Panc1 (cell line): ENCODE data around the gene PEPD. TPM values are rescaled to one million over a fixed set of nuclear protein-coding genes. Genes with fewer than 3 reads are reported as not detected.

Experiments
- ATAC-seq: fragments of 200-7000 bp; cut with Tn5 transposase; 2 replicates; pipeline ENCODE4 v1.9.1; 2020; ENCODE audit warnings: mild to moderate bottlenecking, moderate library complexity
- BruUV-seq: library from RNA; stranded (reverse); fragments of 400-500 nt; replicated peaks from 2 replicates; lab custom pipeline; 2021; lab: Mats Ljungman, UMichigan
- CTCF ChIA-PET: fragments of 300-600 bp; sonication (Branson Sonifier 250); formaldehyde crosslinking; loops from one replicate; lab custom pipeline; 2022; ENCODE audit warnings: antibody characterized with exemption; lab: Charles Lee
- POLR2A ChIA-PET: fragments of 300-600 bp; sonication (Branson Sonifier 250); formaldehyde crosslinking; loops from one replicate; lab custom pipeline; 2022; ENCODE audit warnings: antibody characterized with exemption; lab: Charles Lee
- DNase-seq: peaks from one replicate; pipeline ENCODE4 v3.0.0-alpha.2; 2010; ENCODE audit warnings: low read depth, low spot score
- H3K27ac ChIP-seq: 2 replicates; pipeline ENCODE4 v1.5.1; 2011; ENCODE audit warnings: mild to moderate bottlenecking, low read length, inconsistent platforms
- H3K27me3 ChIP-seq: fragments of 200-500 bp; sonication (Bioruptor generic); 2 replicates; pipeline ENCODE4 v1.6.0; 2014; ENCODE audit warnings: low read length, inconsistent platforms; ENCODE audit not compliant: control insufficient read depth, insufficient read depth
- H3K36me3 ChIP-seq: fragments of 200-500 bp; sonication (Bioruptor generic); 2 replicates; pipeline ENCODE4 v1.5.1; 2014; ENCODE audit warnings: inconsistent platforms, mild to moderate bottlenecking, low read length, moderate library complexity; ENCODE audit not compliant: control insufficient read depth, insufficient read depth
- H3K4me1 ChIP-seq: 2 replicates; pipeline ENCODE4 v1.5.1; 2011; ENCODE audit warnings: inconsistent platforms, mild to moderate bottlenecking, low read length, moderate library complexity; ENCODE audit not compliant: control insufficient read depth, insufficient read depth
- H3K4me3 ChIP-seq, 2 experiments: 2 replicates each; pipeline ENCODE4 v1.5.1; 2011 to 2012; ENCODE audit warnings: low read depth in 2 of 2, low read length in 2 of 2, mild to moderate bottlenecking in 2 of 2, inconsistent platforms in 1 of 2, moderate library complexity in 1 of 2
- H3K9me3 ChIP-seq: fragments of 200-500 bp; sonication (Bioruptor generic); 2 replicates; pipeline ENCODE4 v1.5.1; 2014; ENCODE audit warnings: low read depth, mild to moderate bottlenecking, inconsistent platforms, low read length, moderate library complexity; ENCODE audit not compliant: control insufficient read depth, insufficient read depth
- CTCF ChIP-seq: fragments of 450-650 bp; IDR thresholded peaks from 2 replicates; pipeline ENCODE4 v1.5.1; 2017; ENCODE audit warnings: mild to moderate bottlenecking
- POLR2AphosphoS5 ChIP-seq: IDR thresholded peaks from 2 replicates; pipeline ENCODE4 v1.6.1; 2012; ENCODE audit warnings: mild to moderate bottlenecking, low read depth, low read length, moderate library complexity
- REST ChIP-seq, 2 experiments: IDR thresholded peaks; 2 replicates each; pipeline ENCODE4 v1.6.1; 2011 to 2012; ENCODE audit warnings: low read depth in 2 of 2, control low read depth in 1 of 2, low read length in 1 of 2, mild to moderate bottlenecking in 1 of 2, moderate library complexity in 1 of 2; ENCODE audit not compliant: insufficient read depth in 1 of 2
- SIN3A ChIP-seq: IDR thresholded peaks from 2 replicates; pipeline ENCODE4 v1.6.1; 2012; ENCODE audit warnings: low read depth, mild to moderate bottlenecking, low read length, moderate library complexity, borderline replicate concordance; ENCODE audit not compliant: insufficient read depth
- TCF7L2 ChIP-seq: IDR thresholded peaks from 2 replicates; pipeline ENCODE4 v1.6.1; 2011; ENCODE audit warnings: mild to moderate bottlenecking, low read depth, low read length, inconsistent platforms
- in situ Hi-C: cut with HindIII; loops from 2 replicates; pipeline ENCODE4 v1.10.0; 2016; ENCODE audit warnings: low sequenced_read_pairs, low pct_unique_long_range_greater_than_20kb
- intact Hi-C: fragments of 100-400 bp; cut with micrococcal nuclease; formaldehyde crosslinking; loops from one replicate; pipeline ENCODE4 v1.10.0; 2022; ENCODE audit not compliant: unreplicated experiment
- total RNA-seq: library from RNA; stranded (reverse); gene quantifications from one replicate; pipeline ENCODE4 v1.2.1, GENCODE V29; 2021; ENCODE audit not compliant: unreplicated experiment

PEPD gene
- total RNA-seq, 1 experiment from 2014 or later, result 102 TPM

- intact Hi-C loops, result no loop called here
- BruUV-seq, result no TSS peak
- ChIA-PET POLR2A (no interaction called here), CTCF (no interaction called here)
- Histone ChIP-seq H3K4me3 (no peak overlapping the region), H3K4me1 (no peaks in the 10 kb centered on the region; the same call in 1 of the 2 replicates), H3K9me3 (no peaks in the 10 kb centered on the region), H3K27me3 (peaks cover 26% of the 10 kb centered on the region; the same call in 1 of the 2 replicates), H3K36me3 (no peaks in the 10 kb centered on the region), H3K27ac (no peak overlapping the region)
- ATAC-seq (no peak), DNase-seq (no peak)
- in situ Hi-C loops, result loop anchor here (10.0 kb wide), 1 partner anchor 46 kb away; no protein-coding TSS in a partner anchor
- TF ChIP-seq REST (IDR thresholded peaks at IDR 0.05; ENCODE audit: insufficient read depth in 1 of 2, low read depth in 2 of 2, low read length in 1 of 2) (no peak), POLR2AphosphoS5 (no peak), TCF7L2 (no peak), CTCF (no peak), SIN3A (no peak)
Measured at GRCh38 chr19:33340991-33341390, 180.6 kb downstream of the PEPD start.

GRCh38 chr19:33339016-33339984 lies 182.3 kb downstream of the PEPD start:
- H3K4me1 ChIP-seq, result no peaks in the 10 kb centered on the region; the same call in 1 of the 2 replicates
- CTCF ChIA-PET, result interaction anchor here (0.6 kb wide), 1 partner anchor 200 kb away, joined by 3 read pairs; no protein-coding TSS in a partner anchor
- intact Hi-C loops, result no loop called here
- no peak for TF ChIP-seq CTCF
- no peak for TF ChIP-seq TCF7L2
- TF ChIP-seq REST (IDR thresholded peaks at IDR 0.05; ENCODE audit: insufficient read depth in 1 of 2, low read depth in 2 of 2, low read length in 1 of 2), result no peak
- no peak for TF ChIP-seq SIN3A
- TF ChIP-seq POLR2AphosphoS5, result no peak
- H3K9me3 ChIP-seq, result no peaks in the 10 kb centered on the region
- no peaks in the 10 kb centered on the region for H3K36me3 ChIP-seq
- in situ Hi-C loops, result no loop called here
- peaks cover 19% of the 10 kb centered on the region; the same call in 1 of the 2 replicates for H3K27me3 ChIP-seq
- ATAC-seq (no peak; the same call in 1 of the 2 replicates), DNase-seq (no peak)
- BruUV-seq, result no TSS peak
- no peak overlapping the region for H3K27ac ChIP-seq
- no peak overlapping the region for H3K4me3 ChIP-seq
- POLR2A ChIA-PET, result no interaction called here
